HG03045 (cell line): ENCODE results near the gene RASD2.

Experiments
- ATAC-seq: cut with Tn5 transposase; IDR thresholded peaks from one replicate; pipeline ENCODE4 v1.9.1; 2021; ENCODE audit warnings: mild to moderate bottlenecking, moderate library complexity; ENCODE audit not compliant: unreplicated experiment

The RASD2 gene

DNA sequence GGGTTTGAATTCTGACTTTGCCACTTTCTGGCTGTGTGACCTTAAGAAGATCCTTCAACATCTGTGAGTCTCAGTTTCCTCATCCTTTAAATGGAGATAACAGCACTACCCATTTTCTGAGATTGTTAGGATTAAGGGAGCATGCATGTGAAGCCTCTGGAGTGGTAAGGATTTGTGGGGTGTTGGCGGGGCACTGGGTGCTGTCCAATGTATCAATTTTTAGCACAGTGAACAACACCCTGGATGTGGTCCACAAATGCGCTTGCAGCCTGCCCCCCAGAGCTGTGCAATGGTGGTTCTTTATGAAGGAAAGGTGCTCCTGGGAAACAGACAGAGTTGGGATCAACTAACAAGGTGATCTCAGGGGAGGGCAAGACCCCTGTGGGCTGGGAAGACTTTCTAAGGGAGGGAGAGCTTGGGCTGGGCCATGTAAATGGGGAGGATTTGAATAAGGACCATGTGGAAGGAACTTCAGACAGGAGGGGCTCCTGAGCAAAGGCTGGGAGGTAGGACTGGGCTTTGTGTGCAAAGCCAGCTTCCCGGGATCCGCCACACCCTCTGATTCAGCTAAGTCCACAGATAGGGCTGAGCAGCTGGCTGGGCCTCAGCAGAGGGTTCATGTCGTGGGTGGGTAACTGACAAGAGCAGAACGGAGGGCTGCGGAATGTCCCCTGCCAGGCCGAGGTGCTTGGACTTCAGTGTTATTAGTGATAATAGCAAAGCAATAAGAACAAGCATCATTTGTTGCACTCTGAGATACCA is 22.7 kb upstream of the RASD2 start:
- no peak for ATAC-seq

DNA sequence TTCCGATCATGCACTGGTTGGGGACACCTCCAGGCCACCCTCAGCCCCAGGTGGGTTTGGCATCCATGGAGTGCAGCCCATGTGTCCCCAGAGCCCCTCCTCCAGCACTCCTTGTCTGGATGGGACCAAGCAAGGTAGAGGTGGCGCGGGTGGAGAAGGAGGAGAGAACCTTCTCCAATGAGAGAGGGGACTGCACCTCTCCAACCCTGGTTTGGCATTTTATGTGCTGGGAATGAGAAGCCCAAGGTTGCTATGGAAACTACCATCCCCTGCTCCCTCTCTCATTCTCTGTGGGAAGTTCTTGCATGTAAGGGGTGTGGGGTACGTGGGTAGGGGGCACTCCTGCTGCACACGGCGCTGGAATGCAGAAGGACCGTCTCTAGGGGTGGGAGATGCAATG is 21.8 kb upstream of the RASD2 start:
- ATAC-seq = no peak

DNA sequence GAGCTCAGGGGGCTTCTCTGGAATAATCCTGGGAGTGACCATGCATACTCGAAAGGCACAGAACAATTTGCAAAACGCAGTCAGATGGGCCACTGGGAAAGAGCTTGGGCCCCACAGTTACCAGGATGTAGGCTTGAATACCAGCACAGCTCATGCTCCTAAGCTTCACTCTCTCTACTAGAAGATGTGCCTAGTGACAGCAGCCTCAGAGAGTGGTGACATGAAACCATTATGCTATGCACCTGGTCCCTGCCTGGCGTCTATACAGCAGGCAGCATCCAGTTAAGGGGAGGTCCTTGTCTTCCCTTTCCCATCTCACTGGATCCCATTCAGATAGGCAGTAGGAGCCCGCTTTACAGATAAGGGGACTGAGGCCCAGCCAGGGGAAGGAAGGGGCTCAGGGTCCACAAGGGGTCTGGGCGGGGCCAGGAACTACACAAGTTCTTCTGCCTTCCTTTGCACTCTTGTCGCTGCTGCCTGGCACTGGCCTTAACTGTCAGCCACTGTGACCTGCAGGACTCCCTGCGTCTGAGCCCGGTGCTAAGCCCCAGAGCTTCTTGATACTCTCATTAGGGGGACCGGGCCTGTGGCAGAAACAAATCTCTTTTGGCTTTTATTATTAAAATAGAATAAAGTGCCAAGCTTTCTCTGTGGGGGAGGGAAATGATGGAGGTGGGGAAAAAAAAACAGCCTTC is 21.2 kb upstream of the RASD2 start:
- ATAC-seq = no peak

DNA sequence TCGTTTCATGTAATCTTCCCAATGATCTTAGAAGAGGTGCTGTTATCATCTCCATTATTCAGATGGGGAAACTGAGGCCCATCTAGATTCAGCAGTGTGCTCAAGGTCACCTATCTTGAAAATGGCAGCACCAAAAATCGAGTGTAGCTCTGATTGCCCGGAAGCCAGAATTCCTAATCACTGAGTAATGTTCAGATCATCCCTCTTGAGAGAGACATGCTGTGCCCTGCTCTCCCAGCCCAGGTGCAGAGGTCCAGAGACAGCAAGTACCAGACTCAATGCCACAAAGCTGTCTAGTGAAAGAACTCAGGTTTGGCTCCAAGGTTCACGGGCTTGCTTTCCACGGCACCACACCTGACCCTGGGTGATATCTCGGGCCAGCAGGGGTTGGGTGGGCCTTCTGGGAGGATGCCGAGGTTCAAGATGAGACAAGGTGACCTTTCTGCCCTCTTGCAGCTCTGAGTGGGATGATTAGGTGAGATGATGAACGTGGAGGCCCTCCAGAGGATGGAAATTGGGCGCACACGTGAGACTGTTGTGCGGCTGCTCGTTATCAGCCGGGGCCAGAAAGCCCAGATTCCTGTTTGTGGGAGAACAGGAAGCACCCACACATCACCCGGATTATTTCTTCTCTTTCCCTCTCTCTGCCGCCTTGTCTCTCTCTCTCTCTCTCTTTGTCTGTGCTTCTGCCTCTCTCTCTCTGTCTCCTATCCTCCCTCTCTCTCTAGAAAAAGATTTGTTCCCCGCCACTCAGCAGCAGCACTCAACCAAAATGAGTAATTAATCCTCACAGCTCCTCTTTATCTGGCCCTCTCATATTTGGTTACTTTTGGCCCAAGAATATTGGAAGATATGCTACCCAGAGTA is 19.0 kb upstream of the RASD2 start:
- no peak for ATAC-seq

DNA sequence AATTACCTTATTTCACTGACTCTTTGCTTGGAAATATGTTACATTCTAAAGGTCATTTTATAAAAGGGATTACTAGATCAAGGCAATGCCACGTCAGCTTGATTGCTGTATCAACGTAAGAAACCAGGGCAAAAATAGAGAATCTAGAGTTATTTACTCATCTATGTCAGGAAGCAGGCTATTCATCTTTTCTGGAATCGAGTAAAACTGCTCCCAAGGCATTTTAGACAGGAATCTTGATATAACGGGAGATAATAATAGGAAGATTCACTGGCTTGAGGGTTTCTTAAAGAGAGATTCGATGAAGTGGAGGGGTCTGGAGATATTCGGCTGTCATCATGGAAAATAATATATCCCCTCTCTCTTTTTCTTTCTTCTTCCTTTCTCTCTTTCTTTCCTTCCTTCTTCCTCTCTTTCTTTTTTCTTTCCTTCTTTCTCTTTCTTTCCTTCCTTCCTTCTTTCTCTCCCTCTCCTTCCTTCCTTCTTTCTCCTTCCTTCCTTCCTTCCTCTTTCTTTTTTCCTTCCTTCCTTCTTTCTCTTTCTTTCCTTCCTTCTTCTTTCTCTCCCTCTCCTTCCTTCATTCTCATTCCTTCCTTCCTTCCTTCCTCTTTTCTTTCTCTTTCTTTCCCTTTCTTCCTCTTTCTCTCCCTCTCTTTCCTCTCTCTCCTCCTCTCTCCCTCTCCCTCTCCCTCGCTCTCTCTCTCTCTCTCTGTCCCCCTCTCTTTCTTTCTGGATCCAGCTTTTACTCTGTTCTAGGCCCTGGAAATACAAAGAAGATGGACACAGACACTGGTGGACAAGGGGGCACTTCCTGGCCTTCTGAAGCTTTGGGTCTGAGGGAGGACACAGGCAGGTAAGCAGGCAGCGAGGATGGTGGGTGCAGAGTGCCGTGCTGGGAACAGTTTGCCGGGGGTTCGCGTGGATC is 18.1 kb upstream of the RASD2 start:
- no peak for ATAC-seq

DNA sequence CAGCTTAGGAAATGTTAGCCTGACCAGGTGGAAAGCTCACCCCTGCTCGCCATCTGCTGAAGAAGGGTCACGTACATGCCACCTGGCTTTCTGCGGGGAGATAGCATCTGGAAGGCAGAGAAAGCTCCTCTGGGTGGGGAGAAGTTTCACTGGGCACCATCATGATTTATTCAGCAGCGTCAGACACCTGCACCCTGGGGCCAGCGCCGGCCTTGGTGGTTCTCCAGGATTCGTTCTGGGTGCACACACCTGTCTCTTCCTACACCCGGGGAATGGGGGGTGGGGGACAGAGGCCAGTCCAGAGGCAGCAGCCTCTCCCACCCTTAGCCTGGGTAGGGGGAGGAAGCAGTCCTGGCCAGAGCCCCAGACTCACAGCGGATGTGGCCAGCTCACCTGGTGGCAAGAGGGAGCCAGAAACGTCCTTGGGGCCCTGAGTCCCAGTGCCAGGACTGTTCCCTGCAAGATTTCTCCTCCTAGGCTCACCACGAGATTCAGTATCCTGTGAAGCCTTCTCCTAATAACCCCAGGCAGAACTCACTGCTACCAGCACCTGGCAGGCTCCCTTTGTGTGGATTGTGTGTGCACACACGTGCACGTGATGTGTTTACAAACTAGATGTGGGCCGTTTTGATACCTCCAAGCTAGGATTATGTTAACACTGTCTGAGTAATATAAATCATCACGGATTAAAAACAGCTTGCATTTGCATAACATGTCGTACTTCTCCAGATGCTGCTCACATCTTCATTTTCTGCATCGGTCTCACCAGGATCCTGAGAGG is 17.3 kb upstream of the RASD2 start:
- ATAC-seq = no peak

DNA sequence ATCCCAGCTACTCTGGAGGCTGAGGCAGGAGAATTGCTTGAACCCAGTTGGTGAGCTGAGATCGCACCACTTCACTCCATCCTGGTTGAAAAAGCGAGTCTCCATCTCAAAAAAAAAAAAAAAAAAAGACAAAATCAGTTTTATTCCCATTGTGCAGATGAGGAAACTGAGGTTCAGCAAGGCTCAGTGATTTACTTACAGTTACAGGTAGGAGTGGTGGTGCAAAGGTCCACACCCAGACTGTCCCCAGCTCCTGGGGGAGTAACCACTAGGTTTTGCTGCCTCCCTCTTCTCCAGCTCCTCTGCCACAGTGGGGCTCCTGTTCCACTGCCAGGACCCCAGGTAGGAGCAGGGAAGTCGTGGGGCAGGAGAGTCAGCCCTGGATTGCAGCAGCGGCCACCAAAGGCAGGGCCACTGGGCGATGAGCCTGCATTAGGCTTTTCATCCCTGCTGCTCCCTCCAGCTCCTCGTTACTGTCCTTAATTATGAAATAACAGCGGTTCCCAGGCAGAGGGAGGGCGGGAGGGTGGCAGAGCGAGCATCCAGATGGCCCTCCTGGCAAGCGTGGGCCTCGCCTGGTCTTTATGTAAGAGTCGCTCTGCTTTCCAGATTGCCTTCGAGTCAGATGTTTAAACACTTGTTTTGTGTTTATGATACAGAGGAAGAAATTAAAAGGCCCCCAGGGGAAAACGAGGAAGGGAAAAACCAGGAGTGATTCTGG is 15.5 kb upstream of the RASD2 start:
- no peak for ATAC-seq

DNA sequence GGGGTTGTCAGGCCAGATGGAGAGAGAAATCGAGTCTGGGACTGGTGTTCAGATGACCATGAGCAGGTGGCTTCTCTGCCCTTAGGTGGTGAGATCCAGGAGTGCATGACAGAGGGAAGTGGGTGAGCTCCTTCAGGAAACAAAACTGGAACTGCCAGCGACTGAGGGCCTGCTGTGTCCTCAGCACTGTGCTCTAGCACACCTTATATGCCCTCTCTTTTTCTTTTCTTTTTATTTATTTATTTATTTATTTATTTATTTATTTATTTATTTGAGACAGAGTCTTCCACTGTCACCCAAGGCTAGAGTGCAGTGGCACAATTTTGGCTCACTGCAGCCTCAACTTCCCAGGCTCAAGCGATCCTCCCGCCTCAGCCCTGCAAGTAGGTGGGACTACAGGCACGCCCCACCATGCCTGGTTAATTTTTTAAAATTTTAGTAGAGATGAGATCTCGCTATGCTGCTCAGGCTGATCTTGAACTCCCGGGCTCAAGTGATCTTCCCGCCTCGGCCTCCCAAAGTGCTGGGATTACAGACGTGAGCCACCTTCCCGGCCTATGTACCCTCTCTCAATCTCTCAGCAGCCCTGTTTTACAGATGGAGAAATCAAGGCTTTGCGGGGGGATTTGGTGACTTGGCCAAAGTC is 14.8 kb upstream of the RASD2 start:
- ATAC-seq = no peak

DNA sequence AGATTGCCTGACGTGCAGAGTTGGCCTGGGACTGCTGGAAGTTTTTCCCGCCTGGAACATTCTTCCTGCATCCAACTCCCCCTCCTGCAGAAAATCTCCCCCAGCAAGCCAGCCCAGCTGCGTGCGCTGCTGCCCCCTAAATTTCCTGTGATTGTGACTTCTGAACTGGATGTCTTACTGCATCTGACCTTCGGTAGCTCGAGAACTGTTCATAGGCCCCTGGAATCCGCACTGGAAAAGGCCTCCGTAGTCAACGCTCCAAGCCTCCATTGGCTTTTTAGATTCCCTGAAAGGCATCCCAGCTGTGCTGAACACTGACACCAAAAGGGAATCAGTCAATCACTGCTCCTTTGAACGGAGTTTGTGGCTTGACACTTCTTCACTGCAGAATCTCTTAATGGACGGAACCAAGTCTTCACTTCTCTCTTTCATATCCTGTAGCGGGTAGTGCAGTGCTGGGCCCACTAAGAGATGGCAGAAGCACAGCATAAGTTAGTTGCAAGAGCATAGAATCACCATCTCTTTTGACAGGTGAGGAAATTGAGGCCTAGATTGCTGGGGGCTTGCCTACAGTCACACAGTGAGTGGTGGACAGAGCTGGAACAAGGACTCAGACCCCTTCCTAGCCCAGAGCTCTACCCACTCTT is 14.2 kb upstream of the RASD2 start:
- no peak for ATAC-seq

DNA sequence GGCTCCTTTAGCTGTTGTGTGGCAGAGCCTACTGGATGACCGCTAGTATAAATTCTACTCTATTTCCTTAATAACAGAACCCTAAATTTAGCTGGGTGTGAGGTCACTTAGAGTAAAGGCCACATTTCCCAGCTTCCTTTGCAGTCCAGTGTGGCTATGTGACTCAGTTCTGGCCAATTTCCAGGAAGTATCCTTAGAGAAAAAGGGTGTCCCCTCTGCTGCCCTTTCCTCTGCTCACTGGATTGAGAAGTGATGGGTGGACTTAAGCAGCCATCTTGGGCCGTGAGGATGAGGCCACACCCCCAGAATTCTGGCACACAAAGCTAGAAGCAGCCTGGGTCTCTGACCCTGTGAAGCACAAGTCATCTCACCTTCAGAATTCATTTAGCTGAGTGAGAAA is 11.7 kb upstream of the RASD2 start:
- no peak for ATAC-seq

DNA sequence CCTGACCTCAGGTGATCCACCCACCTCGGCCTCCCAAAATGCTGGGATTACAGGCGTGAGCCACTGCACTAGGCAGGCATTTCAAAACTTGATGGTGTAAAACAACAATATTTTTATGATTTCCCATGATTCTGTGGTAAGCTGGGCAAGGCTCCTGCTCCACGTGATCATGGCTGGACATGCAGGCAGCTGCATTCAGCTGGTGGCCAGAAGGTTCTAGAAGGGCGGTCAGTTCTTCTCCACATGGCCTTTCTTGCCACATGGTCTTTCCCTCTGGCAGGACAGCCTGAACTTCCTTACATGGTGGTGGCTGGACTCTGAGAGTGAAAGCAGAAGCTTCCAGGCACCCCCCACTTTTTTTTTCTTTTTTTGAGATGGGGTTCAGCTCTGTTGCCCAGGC is 9.9 kb upstream of the RASD2 start:
- no peak for ATAC-seq

DNA sequence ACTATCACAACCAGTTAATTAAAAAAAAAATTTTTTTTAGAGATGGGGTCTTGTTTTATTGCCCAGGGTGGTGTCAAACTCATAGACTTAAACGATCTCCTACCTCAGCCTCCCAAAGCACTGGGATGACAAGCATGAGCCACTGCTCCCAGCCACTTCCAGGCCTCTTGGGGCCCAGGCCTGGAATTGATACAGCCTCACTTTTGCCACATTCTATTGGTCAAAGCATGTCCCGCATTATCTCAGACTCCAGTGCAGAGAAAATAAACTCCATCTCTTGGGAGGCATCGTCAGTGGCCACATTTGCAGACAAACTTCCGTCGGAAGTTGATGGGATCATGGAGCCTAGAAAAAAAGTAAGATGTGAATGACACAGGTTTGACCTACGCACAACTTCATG is 9.4 kb upstream of the RASD2 start:
- no peak for ATAC-seq

DNA sequence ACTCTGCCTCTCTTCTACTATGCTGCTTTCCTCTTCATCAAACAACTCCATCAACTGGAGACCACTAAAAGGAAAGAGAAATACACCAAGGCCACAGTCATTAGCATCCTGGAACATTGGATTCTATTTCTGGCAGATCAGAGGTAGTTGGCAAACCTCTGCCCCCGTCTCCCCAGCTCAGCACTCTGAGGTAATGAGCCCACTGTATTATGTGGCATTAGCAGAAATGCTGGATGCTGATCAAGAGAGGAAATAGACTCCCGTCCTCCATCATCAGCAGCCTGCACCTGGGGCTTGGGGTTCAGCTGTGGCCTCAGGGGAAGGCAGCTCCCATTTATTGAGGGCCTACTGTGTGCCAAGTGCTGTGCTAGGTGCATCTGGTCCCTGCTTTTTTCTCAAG is 9.0 kb upstream of the RASD2 start:
- no peak for ATAC-seq

DNA sequence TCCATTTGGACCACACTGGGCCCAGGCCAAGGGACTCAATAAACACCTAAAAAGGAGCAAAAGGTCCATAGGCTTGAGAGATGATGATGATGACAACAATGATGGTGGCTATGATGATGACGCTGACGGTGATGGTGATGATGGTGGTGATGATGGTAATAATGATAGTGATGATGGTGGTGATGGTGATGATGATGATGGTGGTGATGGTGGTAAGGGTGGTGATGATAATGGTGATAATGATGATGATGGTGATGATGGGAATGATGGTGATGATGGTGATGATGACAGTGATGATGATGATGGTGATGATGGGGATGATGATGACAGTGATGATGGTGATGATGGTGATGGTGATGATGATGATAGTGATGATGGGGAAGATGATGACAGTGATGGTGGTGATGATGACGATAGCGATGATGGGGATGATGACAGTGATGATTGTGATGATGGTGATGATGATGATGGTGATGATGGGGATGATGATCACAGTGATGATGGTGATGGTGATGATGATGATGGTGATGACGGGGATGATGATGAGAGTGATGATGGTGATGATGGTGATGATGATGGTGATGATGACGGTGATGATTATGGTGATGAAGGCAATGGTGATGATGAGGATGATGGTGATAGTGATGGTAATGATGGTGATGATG is 7.1 kb upstream of the RASD2 start:
- no peak for ATAC-seq

DNA sequence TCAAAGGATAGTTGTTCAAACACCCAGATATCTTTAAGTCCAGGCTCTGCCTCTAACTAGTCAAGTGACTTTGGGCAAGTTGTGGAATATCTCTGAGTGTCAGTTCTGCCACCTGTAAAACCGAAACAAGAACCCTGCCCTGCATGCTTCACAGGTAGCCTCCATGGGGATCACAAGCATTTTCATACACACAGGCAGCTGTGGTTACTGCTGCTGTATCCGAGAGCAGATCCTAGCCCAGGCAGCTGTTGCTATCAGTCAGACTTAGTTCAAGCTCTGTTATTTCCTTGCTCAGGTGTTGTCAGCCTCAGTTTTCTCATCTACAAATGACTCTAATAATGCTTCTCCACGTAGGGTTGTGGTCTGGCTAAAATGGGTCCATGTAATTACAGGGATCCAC is 6.5 kb upstream of the RASD2 start:
- ATAC-seq = no peak

DNA sequence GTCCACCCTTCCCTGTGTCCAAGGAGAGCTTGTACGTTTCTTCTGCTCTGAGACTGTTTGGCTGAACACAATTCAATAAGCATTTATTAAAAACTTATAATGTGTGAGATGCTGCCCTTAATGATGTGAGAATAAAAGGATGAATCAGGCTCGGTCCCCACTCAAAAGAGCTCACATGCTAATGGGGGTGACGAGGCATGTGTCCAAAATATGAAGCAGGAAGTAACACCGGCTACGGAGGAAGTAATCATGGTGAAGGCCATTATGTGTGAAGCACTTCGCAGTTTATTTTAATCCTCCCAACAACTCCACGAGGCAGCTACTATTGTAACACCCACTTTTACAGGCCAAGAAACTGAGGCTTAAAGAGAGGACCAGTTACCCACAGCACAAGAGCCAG is 3.4 kb upstream of the RASD2 start:
- ATAC-seq = no peak

DNA sequence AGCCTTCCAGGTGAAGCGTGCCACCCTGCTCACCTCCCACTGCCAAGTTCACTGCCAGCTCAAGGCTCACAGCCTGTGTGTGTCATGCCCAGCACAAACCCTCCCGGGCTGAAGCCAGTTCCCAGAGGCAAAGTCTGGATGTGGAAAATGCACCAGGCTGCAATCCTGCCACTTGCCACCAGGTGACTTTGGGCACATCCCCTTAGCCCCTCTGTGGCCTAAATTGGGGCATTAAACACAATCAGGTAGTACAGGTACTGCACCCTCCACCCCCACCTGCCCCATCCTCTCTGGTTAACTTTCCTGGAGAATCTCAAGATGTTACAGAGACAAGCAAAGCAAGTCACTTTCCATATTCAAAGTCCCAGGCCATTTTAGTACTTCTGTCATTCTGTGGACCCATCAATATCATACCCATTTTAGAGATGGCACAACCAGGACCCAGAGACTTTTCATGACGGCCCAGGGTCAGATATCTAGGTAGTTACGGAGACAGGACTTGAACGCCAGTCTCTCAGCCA is 1.8 kb upstream of the RASD2 start:
- ATAC-seq = no peak

DNA sequence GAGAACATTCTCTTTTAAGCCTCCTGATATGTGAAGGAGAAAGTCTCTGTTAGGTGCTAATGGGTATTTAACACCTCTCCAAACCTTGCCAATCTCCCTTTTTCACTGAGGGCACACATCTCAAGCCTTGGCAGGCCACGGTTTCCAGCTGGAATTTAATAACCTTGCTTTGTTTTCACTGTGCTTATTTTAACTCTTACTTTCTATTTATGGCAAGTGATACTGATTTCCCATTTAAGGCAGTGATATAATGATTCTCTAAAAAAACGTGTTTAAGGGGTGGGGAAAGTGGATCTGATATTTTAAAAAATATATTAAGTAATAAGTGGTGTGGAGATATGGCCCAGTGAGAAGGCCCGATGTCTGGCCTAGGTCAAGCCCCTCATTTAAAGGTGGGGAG is 1.1 kb upstream of the RASD2 start:
- no peak for ATAC-seq
